GM19438 (cell line): ENCODE data around the gene EFNB2.

Experiments
- ATAC-seq: cut with Tn5 transposase; IDR thresholded peaks from one replicate; pipeline ENCODE4 v1.9.1; 2021; ENCODE audit warnings: low read depth; ENCODE audit not compliant: unreplicated experiment

Gene EFNB2

DNA sequence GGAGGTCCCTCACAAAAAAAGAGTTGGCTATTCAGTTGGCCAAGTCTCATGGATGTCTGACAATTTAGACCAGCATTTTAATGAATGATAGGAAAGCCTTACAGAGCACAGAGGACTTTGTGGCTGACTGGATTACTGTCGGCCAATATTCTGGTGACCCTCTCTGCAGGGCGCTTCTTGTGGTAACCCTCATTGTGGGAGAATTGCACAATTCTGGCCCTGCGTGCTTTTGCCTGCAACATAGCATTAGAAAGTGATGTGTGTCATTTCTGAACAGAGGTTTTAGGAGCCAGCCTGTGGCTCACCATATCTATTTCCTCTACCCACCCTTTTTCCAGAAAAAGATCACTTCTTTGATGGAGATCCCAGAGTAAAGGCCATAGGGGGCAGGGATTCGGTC, 71.4 kb downstream of the EFNB2 start:
- ATAC-seq: no peak

- ATAC-seq: no peak
Observed at GRCh38 chr13:106462710-106463109, 72.8 kb downstream of the EFNB2 start.

DNA sequence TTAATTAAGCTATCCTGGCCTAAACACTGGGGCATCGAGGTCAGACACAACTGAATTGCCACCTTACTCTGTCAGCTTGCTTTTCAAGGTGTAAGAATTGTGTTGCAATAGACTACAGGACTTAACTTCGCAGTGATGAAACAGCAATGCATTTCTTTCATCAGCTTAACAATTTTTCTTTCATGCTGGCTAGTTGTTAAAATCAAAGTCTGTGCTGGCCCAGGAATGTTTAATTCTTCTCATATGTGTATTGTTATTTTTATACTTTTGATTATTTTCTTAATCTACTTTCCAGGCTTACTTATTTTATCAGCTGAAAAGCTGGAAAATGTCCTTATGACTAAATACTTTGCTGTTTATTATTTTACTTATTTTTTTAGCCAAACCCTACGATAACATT, 79.7 kb downstream of the EFNB2 start:
- no peak for ATAC-seq

DNA sequence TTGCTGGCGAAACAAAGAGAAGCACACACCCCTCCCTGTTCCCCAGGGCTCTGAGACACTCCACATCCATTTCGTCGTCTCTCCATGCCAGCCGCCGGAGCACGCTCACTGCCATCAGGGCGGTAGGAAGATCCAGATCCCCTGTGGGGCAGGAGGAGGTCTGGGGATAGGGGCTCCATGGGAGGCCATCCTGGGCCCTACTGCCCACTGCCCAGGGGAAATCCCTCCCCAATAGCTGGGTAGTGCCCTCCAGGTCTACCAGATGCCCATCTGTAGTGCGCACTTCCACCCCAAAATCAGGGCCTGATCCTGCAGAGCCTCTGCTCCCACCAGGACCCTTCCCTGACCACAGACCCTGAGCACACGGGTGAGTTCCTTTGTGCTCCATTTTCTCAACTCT, 80.3 kb downstream of the EFNB2 start:
- ATAC-seq: no peak

DNA sequence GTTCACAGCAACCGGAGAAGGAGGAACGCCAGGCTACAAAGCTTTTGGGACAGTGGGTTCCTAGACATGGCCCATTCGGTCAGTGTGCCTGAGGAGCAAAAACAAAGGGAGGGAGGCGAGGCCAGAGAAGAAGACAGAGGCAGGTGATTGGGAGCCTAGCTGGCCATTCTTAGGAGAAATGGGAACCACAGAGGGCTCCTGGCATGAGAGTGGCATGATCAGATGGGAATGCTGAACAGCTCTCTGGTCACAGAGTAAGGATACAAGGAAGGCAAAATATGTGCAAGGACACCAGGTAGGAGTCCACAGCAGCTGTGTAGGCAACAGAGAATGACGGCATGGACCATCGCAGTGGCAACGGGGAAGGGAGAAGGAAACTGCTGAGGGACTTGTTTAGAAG, 82.4 kb downstream of the EFNB2 start:
- no peak for ATAC-seq

GRCh38 chr13:106450991-106451390, 84.5 kb downstream of the EFNB2 start:
- no peak for ATAC-seq

- ATAC-seq: no peak
Observed at GRCh38 chr13:106449096-106449495, 86.4 kb downstream of the EFNB2 start.

DNA sequence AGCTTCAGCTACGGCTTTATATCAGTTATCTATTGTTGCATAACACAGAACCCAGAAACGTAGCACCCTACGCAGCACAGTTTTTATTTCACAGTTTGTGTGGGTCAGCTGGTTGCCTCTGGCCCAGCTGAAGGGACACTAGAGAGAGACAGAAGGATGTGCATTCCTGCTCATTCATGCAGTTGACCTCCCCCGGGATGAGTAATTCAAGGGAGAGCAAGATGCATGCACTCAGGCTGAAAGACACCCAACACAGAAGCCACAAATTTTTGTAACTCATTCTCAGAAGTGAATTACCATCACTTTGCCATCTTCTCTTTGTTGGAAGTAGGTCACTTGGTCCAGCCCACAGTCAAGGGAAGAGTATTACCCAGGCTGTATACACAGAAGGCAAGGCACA, 89.5 kb downstream of the EFNB2 start:
- ATAC-seq: no peak

GRCh38 chr13:106443607-106444322, 91.7 kb downstream of the EFNB2 start:
- ATAC-seq: no peak

DNA sequence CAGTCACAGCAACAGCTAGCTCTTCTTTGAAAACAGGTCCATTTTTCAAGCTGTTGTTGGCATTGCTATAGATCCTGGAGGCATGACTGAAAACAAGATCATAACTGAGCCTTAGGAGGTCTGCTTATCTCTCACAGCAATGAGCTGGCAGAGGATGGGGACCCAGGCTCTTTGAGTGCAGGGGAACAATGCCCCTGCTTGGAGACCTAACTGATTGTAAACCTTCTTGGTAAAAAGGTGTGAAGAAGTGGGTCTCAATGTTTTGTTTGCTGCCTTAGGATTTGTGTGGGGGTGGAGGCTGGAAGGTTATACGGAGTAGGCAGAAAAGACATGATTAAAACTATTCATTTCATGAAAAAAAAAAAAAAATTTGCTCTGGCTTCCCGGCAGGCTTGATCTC, 94.6 kb downstream of the EFNB2 start:
- no peak for ATAC-seq
